GM18870 (cell line): ENCODE results near the gene ARHGAP10.

Experiments
- ATAC-seq: cut with Tn5 transposase; IDR thresholded peaks from one replicate; pipeline ENCODE4 v1.9.1; 2021; ENCODE audit warnings: moderate library complexity; ENCODE audit not compliant: unreplicated experiment

The ARHGAP10 gene

DNA sequence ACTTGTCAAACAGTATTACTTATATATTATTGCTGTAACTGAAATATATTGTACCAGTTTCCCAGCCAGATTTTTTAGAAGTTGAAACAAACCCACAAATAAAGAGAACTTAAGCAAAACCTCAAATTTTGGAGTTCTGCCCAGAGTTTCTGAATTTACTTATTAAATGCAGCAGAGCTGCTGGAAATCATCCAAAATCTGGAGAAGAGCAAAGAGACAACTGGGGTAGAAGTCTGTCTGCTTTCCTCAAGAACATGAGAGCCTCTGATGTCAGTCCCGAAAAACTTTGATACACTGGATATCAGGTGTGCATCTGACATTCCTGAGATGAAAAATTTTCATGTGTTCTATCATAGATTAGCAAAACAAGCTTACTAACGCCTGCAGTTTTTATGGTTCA, 384.4 kb downstream of the ARHGAP10 start:
- ATAC-seq: no peak

DNA sequence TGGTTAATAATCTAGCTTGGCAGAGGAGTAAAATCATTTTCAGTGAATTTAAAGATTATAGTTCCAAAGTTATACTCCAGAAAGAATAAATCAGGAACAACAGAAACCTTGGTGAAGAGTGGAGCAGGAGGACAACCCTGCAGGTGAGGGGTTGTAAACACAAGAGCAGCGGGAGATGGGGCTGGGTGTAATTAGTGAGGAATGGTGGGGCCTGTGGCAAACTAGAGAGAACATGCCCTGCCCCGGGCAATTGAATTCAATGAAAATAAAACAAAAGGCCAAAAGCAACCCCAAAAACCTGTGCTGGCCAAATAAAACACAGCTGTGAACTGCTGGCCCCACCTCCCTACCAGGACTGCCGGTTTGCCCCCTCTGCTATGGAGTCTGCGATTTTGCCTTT, 385.1 kb downstream of the ARHGAP10 start:
- no peak for ATAC-seq

DNA sequence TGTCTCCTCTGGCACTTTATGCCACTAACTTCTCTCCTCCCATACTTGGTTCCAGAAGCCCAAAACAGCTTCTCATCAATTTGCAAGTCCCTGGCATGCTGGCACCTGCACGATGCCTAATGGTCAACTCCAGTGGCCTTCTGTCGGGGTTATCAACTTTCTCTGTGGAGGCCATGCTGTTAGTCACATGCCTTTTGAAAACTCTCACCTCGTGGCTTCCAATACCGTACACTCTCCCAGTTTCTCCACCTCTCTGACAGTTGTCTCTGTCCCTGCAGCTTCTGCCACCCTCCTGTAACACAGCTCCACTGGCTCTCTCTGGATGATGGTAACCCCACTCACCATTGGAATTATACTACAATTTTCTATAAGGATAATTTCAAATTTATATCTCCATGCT, 386.3 kb downstream of the ARHGAP10 start:
- ATAC-seq: no peak

DNA sequence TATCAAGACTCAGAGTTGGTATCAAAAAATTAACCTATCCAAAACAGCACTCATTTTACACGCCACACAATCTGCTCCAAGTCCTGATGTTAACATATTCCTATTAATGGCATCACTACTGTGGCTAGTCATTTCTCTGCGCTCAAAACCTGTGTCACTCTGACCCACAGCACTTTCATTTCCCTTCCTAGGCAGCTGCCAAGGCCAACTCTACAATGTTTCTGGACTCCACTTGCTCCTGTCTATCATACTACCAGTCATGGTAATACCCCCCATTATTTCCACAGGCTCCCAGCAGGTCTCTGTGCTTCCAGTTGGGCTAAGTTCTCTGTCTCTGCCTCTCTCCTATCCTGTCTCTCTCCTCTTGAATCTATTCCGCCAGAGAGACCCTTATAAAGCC, 386.7 kb downstream of the ARHGAP10 start:
- no peak for ATAC-seq

DNA sequence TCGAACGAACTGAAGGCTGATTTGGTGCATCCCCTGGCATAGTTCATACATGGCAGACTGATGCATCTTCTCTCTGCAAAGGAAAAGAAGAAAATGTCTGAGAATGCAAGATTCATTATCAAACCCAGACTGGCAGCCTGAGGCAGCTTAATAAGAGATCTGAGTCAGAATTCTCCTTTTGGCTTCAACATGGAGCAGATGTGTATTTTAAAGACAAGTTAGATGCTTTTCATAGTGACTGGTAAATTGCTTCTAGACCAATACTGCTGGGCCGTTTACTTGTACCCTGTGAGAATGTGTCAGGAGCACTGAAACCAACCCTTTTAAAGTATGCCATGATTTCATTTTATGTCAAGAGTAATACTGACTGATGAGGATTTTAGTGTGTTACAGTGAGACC, 388.3 kb downstream of the ARHGAP10 start:
- no peak for ATAC-seq
